Measurements from ENCODE around the gene PRKN.

DNA sequence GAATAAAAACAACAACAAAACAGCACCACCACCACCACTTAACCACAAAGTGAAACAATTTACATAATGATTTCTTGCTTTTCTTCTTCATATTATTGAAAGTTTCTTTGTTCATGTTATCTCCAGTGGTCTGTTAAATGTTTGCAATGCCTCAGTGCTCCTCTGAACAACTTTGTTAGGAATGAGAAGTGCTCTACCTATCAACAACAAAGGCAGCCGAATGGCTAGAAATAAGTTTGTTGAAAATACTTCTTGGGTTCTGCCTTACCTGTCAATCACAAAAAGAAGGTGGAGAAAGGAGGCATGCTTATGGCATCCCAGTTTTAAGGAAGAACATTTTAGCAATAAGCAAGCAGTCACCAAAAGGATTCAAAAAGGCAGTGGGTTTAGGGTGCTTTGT is 490.2 kb downstream of the PRKN start:
- TF ChIP-seq ZZZ3 (IDR thresholded peaks at IDR 0.05), result no peak
- TF ChIP-seq ZNF551 (CRISPR knock-in tag; IDR thresholded peaks at IDR 0.05), result no peak
- TF ChIP-seq HEY1 (CRISPR knock-in tag; IDR thresholded peaks at IDR 0.05; ENCODE audit: borderline replicate concordance), result no peak
- no peak for TF ChIP-seq ZNF174 (CRISPR knock-in tag; IDR thresholded peaks at IDR 0.05)
